Skeletal muscle cell (primary cell): Measurements from ENCODE around the gene SPAG5.

Experiments used
- DNase-seq: peaks from one replicate; pipeline ENCODE4 v3.0.0-alpha.2; 2010; ENCODE audit warnings: low read depth
- H3K4me3 ChIP-seq: 2 replicates; pipeline ENCODE4 v1.5.1; 2011; ENCODE audit warnings: low read depth, mild to moderate bottlenecking, control low read depth, low read length, moderate library complexity

Gene SPAG5

GRCh38 chr17:28598799-28599310 is at the start of gene SPAG5:
Gene SPAG5 (minus strand): TSS chr17:28599025. CDS start chr17:28598946, 79 bp downstream.
- peak within 1 kb of the TSS; percentile 82 for H3K4me3 ChIP-seq
- peak; percentile 72 for DNase-seq

- DNase-seq: no peak
Measured at GRCh38 chr17:28646039-28646754, 47.4 kb upstream of the SPAG5 start.

GRCh38 chr17:28645576-28645939 is 46.7 kb upstream of the SPAG5 start:
- no peak for DNase-seq
- H3K4me3 ChIP-seq: peak overlapping the region; percentile 90

More at GRCh38 chr17:28646039-28646754, 47.4 kb upstream of the SPAG5 start:
- no peak overlapping the region for H3K4me3 ChIP-seq

- DNase-seq: peak; percentile 82
- peak within 1 kb of the TSS; percentile 90 for H3K4me3 ChIP-seq
Measured at GRCh38 chr17:28644787-28645575, 46.2 kb upstream of the SPAG5 start, which contains the start of gene BLTP2. Gene BLTP2 (minus strand): TSS chr17:28645158. CDS start chr17:28645056, 102 bp downstream.

GRCh38 chr17:28643983-28644786 is 45.4 kb upstream of the SPAG5 start:
- H3K4me3 ChIP-seq: peak overlapping the region; percentile 90

GRCh38 chr17:28641579-28641978 is 42.8 kb upstream of the SPAG5 start:
- DNase-seq: no peak

More at GRCh38 chr17:28643983-28644786, 45.4 kb upstream of the SPAG5 start:
- DNase-seq: no peak

GRCh38 chr17:28635506-28635905 is 36.7 kb upstream of the SPAG5 start:
- no peak for DNase-seq
- no peak overlapping the region for H3K4me3 ChIP-seq

More at GRCh38 chr17:28641579-28641978, 42.8 kb upstream of the SPAG5 start:
- no peak overlapping the region for H3K4me3 ChIP-seq

GRCh38 chr17:28634206-28634865 is 35.5 kb upstream of the SPAG5 start:
- no peak overlapping the region for H3K4me3 ChIP-seq
- no peak for DNase-seq

GRCh38 chr17:28626818-28627217 is 28.0 kb upstream of the SPAG5 start:
- no peak for DNase-seq
- H3K4me3 ChIP-seq: no peak overlapping the region

GRCh38 chr17:28624148-28624547 is 25.3 kb upstream of the SPAG5 start:
- DNase-seq: no peak
- H3K4me3 ChIP-seq: no peak overlapping the region

GRCh38 chr17:28623696-28624095 is 24.9 kb upstream of the SPAG5 start:
- no peak overlapping the region for H3K4me3 ChIP-seq
- DNase-seq: no peak

GRCh38 chr17:28622186-28622585 is 23.4 kb upstream of the SPAG5 start:
- no peak overlapping the region for H3K4me3 ChIP-seq
- no peak for DNase-seq

GRCh38 chr17:28620010-28620409 is 21.2 kb upstream of the SPAG5 start:
- DNase-seq: no peak
- H3K4me3 ChIP-seq: no peak overlapping the region

- no peak overlapping the region for H3K4me3 ChIP-seq
- DNase-seq: no peak
Measured at GRCh38 chr17:28618464-28618863, 19.6 kb upstream of the SPAG5 start.

GRCh38 chr17:28616281-28616680 is 17.5 kb upstream of the SPAG5 start:
- no peak for DNase-seq
- H3K4me3 ChIP-seq: no peak overlapping the region

- H3K4me3 ChIP-seq: no peak overlapping the region
- DNase-seq: no peak
Measured at GRCh38 chr17:28615260-28615940, 16.6 kb upstream of the SPAG5 start.

- DNase-seq: no peak
- H3K4me3 ChIP-seq: no peak within 1 kb of the TSS
Measured at GRCh38 chr17:28613931-28614381, 15.1 kb upstream of the SPAG5 start, which contains the start of gene RSKR. Gene RSKR (minus strand): TSS chr17:28614185. CDS start chr17:28614161, 24 bp downstream.
